OCI-LY7 (cell line): Measurements from ENCODE around the gene BLACAT1.

Source experiments
- EZH2phosphoT487 ChIP-seq: fragments of 200-600 bp; sonication (generic); IDR thresholded peaks from 2 replicates; pipeline ENCODE4 v1.6.1; 2018; ENCODE audit warnings: low read depth, borderline replicate concordance, mild to moderate bottlenecking, mixed run types, antibody characterized with exemption, low read length, moderate library complexity, mixed read lengths
- TF ChIP-seq, protein P1 (sequence below): fragments of 200-600 bp; sonication (generic); conservative IDR thresholded peaks from 2 replicates; pipeline ENCODE4 v1.5.1; 2014; ENCODE audit warnings: mild to moderate bottlenecking, antibody characterized with exemption, low read length, moderate library complexity, mixed read lengths

DNA sequence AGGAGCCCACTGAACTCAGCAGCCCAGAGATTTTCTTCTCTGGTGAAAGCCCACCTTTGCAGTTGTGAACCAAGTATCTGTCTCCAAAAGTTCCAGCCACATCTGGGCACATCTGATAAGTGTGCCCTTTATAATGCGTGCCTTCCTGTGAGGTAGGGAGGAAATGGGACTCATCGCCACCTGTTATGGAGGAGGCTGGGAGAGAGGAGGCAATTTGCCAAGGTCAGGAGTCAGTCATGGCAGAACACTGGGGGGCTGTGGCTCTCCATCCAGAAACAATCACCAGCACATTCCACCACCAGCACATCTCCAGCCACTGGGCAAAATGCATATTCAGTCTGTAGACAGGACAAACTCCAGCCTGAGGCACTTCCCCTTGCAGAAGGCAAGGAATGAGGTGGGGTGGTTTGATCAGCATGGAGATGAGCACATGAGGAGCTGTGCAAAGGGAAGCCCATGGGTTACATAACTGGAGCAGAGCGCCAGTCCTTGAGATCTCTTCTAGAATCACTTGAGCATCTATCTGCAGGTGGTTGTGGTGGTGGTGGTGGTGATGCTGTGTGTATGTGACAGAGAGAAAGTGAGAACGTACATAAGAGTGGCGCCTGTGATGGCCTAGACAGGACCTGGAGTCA, 19.0 kb downstream of the BLACAT1 start:
- TF ChIP-seq, protein P1, sequence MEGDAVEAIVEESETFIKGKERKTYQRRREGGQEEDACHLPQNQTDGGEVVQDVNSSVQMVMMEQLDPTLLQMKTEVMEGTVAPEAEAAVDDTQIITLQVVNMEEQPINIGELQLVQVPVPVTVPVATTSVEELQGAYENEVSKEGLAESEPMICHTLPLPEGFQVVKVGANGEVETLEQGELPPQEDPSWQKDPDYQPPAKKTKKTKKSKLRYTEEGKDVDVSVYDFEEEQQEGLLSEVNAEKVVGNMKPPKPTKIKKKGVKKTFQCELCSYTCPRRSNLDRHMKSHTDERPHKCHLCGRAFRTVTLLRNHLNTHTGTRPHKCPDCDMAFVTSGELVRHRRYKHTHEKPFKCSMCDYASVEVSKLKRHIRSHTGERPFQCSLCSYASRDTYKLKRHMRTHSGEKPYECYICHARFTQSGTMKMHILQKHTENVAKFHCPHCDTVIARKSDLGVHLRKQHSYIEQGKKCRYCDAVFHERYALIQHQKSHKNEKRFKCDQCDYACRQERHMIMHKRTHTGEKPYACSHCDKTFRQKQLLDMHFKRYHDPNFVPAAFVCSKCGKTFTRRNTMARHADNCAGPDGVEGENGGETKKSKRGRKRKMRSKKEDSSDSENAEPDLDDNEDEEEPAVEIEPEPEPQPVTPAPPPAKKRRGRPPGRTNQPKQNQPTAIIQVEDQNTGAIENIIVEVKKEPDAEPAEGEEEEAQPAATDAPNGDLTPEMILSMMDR: no peak
- no peak for TF ChIP-seq EZH2phosphoT487
